Measurements from ENCODE around the gene MAEA. TPM values are rescaled to one million over a fixed set of nuclear protein-coding genes. Genes with fewer than 3 reads are reported as not detected.

Gene MAEA
- polyA plus RNA-seq, 3 donors, result 34.3 to 83.5 (median 37.7) TPM

DNA sequence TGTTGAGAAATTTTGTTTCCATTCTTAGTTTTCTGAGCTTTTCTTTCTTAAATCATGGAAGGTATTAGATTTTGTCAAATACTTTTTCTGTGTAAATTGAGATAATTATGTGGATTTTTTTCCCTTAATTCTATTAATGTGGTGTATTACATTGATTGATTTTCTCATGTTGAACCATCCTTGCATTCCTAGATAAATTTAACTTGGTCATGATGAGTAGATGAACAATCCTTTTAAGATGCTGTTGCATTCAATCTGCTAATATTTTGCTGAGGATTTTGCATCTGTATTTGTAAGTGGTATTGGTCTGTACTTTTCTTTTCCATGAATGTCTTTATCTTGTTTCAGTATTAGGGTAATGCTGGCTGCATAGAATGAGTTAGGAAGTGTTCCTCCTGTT, 20.5 kb upstream of the MAEA start:
- TF ChIP-seq, protein P1, sequence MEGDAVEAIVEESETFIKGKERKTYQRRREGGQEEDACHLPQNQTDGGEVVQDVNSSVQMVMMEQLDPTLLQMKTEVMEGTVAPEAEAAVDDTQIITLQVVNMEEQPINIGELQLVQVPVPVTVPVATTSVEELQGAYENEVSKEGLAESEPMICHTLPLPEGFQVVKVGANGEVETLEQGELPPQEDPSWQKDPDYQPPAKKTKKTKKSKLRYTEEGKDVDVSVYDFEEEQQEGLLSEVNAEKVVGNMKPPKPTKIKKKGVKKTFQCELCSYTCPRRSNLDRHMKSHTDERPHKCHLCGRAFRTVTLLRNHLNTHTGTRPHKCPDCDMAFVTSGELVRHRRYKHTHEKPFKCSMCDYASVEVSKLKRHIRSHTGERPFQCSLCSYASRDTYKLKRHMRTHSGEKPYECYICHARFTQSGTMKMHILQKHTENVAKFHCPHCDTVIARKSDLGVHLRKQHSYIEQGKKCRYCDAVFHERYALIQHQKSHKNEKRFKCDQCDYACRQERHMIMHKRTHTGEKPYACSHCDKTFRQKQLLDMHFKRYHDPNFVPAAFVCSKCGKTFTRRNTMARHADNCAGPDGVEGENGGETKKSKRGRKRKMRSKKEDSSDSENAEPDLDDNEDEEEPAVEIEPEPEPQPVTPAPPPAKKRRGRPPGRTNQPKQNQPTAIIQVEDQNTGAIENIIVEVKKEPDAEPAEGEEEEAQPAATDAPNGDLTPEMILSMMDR (IDR thresholded peaks at IDR 0.05), result no peak
- no peak overlapping the region for H3K4me3 Mint-ChIP-seq
- Histone ChIP-seq H3K79me2 (ENCODE audit: insufficient read depth, low read length) (no peaks in the 10 kb centered on the region), H3K27ac (ENCODE audit: low read depth in 1 of 2, low read length in 2 of 2) (no peak overlapping the region), H3K4me3 (replicated peaks in 1 of 3; ENCODE audit: low read depth in 2 of 3, low read length in 3 of 3) (no peak overlapping the region), H3K9ac (ENCODE audit: insufficient read depth, low read length, poor library complexity, severe bottlenecking) (no peak overlapping the region), H2AFZ (ENCODE audit: insufficient read depth, low read depth, low read length, poor library complexity, severe bottlenecking) (no peak overlapping the region), H4K20me1 (ENCODE audit: insufficient read depth, low read length) (no peaks in the 10 kb centered on the region), H3K27me3 (ENCODE audit: control insufficient read depth in 2 of 2, insufficient read depth in 2 of 2, low read length in 2 of 2) (no peaks in the 10 kb centered on the region), H3K4me2 (replicated peaks; ENCODE audit: extremely low read depth, low read length, poor library complexity, severe bottlenecking) (no peak overlapping the region), H3K36me3 (replicated peaks in 1 of 2; ENCODE audit: control insufficient read depth in 1 of 2, insufficient read depth in 2 of 2, low read length in 2 of 2) (no peaks in the 10 kb centered on the region), H3K9me3 (replicated peaks in 1 of 2; ENCODE audit: control insufficient read depth in 1 of 2, insufficient read depth in 1 of 2, low read length in 2 of 2) (peaks cover 5 to 9% of the 10 kb centered on the region in 2 donors), H3K4me1 (ENCODE audit: control insufficient read depth in 1 of 2, insufficient read depth in 2 of 2, low read length in 2 of 2) (no peaks in the 10 kb centered on the region)
- DNase-seq, result no peak
- no peak overlapping the region for H3K27ac Mint-ChIP-seq
- peaks cover 6 to 37% (median 18%) of the 10 kb centered on the region in 7 donors for H3K9me3 Mint-ChIP-seq
- intact Hi-C loops (cut with micrococcal nuclease), result loop anchor here (5.0 kb wide), 1 partner anchor 137 kb away; no protein-coding TSS in a partner anchor
- H3K36me3 Mint-ChIP-seq, result peaks cover 0 to 2% of the 10 kb centered on the region in 2 donors
- H3K27me3 Mint-ChIP-seq (ENCODE audit: low read depth in 3 of 3), result peaks cover 0 to 8% (median 0%) of the 10 kb centered on the region in 3 donors
- peaks cover 3% of the 10 kb centered on the region for H3K4me1 Mint-ChIP-seq

DNA sequence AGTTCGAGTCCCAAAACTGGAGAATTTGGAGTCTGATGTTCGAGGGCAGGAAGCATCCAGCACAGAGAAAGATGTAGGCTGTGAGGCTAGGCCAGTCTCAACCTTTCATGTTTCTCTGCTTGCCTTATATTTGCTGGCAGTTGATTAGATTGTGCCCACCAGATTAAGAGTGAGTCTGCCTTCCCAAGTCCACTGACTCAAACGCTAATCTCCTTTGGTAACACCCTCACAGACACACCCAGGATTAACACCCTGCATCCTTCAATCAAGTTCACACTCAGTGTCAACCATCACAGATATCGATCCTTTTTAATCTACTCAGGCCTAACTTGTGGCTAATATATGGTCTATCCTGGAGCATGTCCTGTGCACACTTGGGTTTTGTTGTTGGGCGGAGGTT, 18.0 kb upstream of the MAEA start:
- no peak overlapping the region for H3K4me3 ChIP-seq (replicated peaks in 1 of 3; ENCODE audit: low read depth in 2 of 3, low read length in 3 of 3)
- peaks cover 0 to 5% (median 0%) of the 10 kb centered on the region in 3 donors for H3K27me3 Mint-ChIP-seq (ENCODE audit: low read depth in 3 of 3)
- H3K36me3 Mint-ChIP-seq, result no peaks in the 10 kb centered on the region
- WGBS (ENCODE audit: insufficient coverage), result 93% methylated on average over 4 of the region's 5 CpGs
- H4K20me1 ChIP-seq (ENCODE audit: insufficient read depth, low read length), result no peaks in the 10 kb centered on the region
- H3K9me3 ChIP-seq (replicated peaks in 1 of 2; ENCODE audit: control insufficient read depth in 1 of 2, insufficient read depth in 1 of 2, low read length in 2 of 2), result peaks cover 5 to 9% of the 10 kb centered on the region in 2 donors
- H3K4me2 ChIP-seq (replicated peaks; ENCODE audit: extremely low read depth, low read length, poor library complexity, severe bottlenecking), result no peak overlapping the region
- no peaks in the 10 kb centered on the region for H3K36me3 ChIP-seq (replicated peaks in 1 of 2; ENCODE audit: control insufficient read depth in 1 of 2, insufficient read depth in 2 of 2, low read length in 2 of 2)
- H3K4me1 ChIP-seq (ENCODE audit: control insufficient read depth in 1 of 2, insufficient read depth in 2 of 2, low read length in 2 of 2), result no peaks in the 10 kb centered on the region
- TF ChIP-seq, protein P1 (IDR thresholded peaks at IDR 0.05), result no peak
- H3K9ac ChIP-seq (ENCODE audit: insufficient read depth, low read length, poor library complexity, severe bottlenecking), result no peak overlapping the region
- H3K4me3 Mint-ChIP-seq, result no peak overlapping the region
- no peak for DNase-seq
- peaks cover 0 to 22% (median 16%) of the 10 kb centered on the region in 7 donors for H3K9me3 Mint-ChIP-seq
- H3K27me3 ChIP-seq (ENCODE audit: control insufficient read depth in 2 of 2, insufficient read depth in 2 of 2, low read length in 2 of 2), result no peaks in the 10 kb centered on the region
- H3K79me2 ChIP-seq (ENCODE audit: insufficient read depth, low read length), result no peaks in the 10 kb centered on the region
- no peak overlapping the region for H3K27ac Mint-ChIP-seq
- H2AFZ ChIP-seq (ENCODE audit: insufficient read depth, low read depth, low read length, poor library complexity, severe bottlenecking), result no peak overlapping the region
- no peak overlapping the region for H3K27ac ChIP-seq (ENCODE audit: low read depth in 1 of 2, low read length in 2 of 2)
- peaks cover 8% of the 10 kb centered on the region for H3K4me1 Mint-ChIP-seq
- intact Hi-C loops (cut with micrococcal nuclease), result no loop called here
